ENCODE data around the gene FREY1.

DNA sequence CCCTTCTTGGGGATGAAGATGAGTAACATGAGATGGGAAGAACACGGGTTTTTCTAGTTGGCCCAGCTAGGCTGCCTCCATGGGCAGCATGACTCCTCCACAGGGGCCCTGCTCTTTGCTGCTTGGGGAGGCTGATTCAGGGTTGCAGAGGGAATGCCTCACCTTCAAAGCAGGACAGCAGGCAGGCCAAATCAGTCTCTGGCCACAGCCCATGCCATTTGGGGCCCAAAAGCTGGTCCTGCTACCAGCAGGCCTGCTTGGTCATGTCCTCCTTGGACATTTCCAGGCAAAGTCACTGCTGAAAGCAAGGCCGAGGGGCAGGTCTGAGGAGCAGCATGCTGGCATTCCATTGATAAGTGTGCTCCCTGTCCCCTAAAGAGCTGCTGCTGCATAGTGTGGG, 35.4 kb downstream of the FREY1 start:
- TF ChIP-seq, protein P1, sequence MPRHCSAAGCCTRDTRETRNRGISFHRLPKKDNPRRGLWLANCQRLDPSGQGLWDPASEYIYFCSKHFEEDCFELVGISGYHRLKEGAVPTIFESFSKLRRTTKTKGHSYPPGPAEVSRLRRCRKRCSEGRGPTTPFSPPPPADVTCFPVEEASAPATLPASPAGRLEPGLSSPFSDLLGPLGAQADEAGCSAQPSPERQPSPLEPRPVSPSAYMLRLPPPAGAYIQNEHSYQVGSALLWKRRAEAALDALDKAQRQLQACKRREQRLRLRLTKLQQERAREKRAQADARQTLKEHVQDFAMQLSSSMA (CRISPR knock-in tag; IDR thresholded peaks at IDR 0.05), result no peak
- no peak for TF ChIP-seq ZBTB8A (CRISPR knock-in tag; IDR thresholded peaks at IDR 0.05; ENCODE audit: borderline replicate concordance, low read depth)
- TF ChIP-seq MAFK (conservative IDR thresholded peaks at IDR 0.05 in 1 of 2, IDR thresholded peaks at IDR 0.05 in 1 of 2; ENCODE audit: low read length in 2 of 2), result no peak
- TF ChIP-seq, protein P2, sequence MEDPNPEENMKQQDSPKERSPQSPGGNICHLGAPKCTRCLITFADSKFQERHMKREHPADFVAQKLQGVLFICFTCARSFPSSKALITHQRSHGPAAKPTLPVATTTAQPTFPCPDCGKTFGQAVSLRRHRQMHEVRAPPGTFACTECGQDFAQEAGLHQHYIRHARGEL (CRISPR knock-in tag; IDR thresholded peaks at IDR 0.05), result no peak
- no peak for TF ChIP-seq ZZZ3 (CRISPR knock-in tag; IDR thresholded peaks at IDR 0.05; ENCODE audit: borderline replicate concordance)
- TF ChIP-seq NFATC3 (CRISPR knock-in tag; IDR thresholded peaks at IDR 0.05), result no peak
- TF ChIP-seq HNRNPUL1 (IDR thresholded peaks at IDR 0.05; ENCODE audit: low read depth, low read length), result no peak
- no peak for TF ChIP-seq RBAK (CRISPR knock-in tag; IDR thresholded peaks at IDR 0.05)
- TF ChIP-seq MAF1 (CRISPR knock-in tag; IDR thresholded peaks at IDR 0.05; ENCODE audit: borderline replicate concordance), result no peak
- no peak for TF ChIP-seq NCOR1 (IDR thresholded peaks at IDR 0.05; ENCODE audit: borderline replicate concordance, low read length)
- no peak for TF ChIP-seq TP53 (CRISPR knock-in tag; conservative IDR thresholded peaks at IDR 0.05)
